Neural progenitor cell (in vitro differentiated cells): ENCODE data around the gene IWS1.

Experiments
- EZH2 ChIP-seq: fragments of 200-600 bp; sonication (generic); IDR thresholded peaks from 2 replicates; pipeline ENCODE4 v1.6.1; 2017; ENCODE audit warnings: antibody characterized with exemption, mild to moderate bottlenecking, moderate library complexity
- EZH2phosphoT487 ChIP-seq: fragments of 200-600 bp; sonication (generic); IDR thresholded peaks from 2 replicates; pipeline ENCODE4 v1.6.1; 2017; ENCODE audit warnings: antibody characterized with exemption
- TF ChIP-seq, protein P1 (sequence below): fragments of 200-600 bp; sonication (generic); IDR thresholded peaks from 2 replicates; pipeline ENCODE4 v1.5.1; 2017; ENCODE audit warnings: antibody characterized with exemption, mild to moderate bottlenecking

- TF ChIP-seq, protein P1, sequence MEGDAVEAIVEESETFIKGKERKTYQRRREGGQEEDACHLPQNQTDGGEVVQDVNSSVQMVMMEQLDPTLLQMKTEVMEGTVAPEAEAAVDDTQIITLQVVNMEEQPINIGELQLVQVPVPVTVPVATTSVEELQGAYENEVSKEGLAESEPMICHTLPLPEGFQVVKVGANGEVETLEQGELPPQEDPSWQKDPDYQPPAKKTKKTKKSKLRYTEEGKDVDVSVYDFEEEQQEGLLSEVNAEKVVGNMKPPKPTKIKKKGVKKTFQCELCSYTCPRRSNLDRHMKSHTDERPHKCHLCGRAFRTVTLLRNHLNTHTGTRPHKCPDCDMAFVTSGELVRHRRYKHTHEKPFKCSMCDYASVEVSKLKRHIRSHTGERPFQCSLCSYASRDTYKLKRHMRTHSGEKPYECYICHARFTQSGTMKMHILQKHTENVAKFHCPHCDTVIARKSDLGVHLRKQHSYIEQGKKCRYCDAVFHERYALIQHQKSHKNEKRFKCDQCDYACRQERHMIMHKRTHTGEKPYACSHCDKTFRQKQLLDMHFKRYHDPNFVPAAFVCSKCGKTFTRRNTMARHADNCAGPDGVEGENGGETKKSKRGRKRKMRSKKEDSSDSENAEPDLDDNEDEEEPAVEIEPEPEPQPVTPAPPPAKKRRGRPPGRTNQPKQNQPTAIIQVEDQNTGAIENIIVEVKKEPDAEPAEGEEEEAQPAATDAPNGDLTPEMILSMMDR, result no peak
- TF ChIP-seq EZH2phosphoT487 (no peak), EZH2 (no peak)
Measured at GRCh38 chr2:127568128-127568527, 41.8 kb upstream of the IWS1 start.
